LNCaP clone FGC (cell line): ENCODE results near the gene ASS1.

Experiments
- DNase-seq: peaks from one replicate; pipeline ENCODE4 v3.0.0-alpha.2; 2011; ENCODE audit warnings: low read depth
- H3K4me3 ChIP-seq: 2 replicates; pipeline ENCODE4 v1.5.1; 2011; ENCODE audit warnings: mild to moderate bottlenecking, low read depth, low read length, control low read depth
- TF ChIP-seq, protein P1 (sequence below): IDR thresholded peaks from 2 replicates; pipeline ENCODE4 v1.5.1; 2012; ENCODE audit warnings: mild to moderate bottlenecking; ENCODE audit not compliant: control insufficient read depth, insufficient read depth; ENCODE audit errors: extremely low read depth

The ASS1 gene

DNA sequence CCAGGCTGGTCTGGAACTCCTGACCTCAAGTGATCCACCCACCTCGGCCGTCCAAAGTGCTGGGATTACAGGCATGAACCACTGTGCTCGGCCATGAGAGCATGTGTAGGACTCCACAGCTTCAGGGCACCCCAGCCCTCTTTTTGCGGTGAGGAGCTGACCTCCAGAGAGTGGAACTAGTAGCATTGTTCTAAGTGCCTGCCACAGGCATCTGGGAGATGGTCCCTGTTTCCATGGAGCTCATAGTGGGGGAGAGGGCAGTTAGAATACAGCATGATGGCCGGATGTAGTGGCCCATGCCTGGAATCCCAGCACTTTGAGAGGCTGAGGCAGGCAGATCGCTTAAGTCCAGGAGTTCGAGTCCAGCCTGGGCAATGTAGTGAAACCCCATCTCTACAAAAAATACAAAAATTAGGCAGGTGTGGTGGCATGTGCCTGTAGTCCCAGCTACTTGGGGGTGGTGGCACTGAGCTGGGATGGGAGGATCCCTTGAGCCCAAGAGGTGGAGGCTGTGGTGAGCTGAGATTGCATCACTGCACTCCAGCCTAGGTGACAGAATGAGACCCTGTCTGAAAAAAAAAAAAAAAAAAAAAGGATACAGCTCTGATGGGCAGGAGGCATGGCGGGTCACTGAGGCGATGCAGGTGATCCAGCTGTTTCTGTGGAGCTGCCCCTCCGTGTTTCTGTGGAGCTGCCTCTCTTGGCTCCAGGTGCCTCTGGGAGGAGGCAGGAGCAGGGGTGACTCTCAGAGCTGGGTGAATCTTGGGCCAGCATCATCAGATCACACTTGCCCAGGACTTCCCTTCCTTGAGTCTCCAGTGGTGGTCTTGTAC, 4.2 kb downstream of the ASS1 start:
- no peak for DNase-seq
- H3K4me3 ChIP-seq: no peak overlapping the region
- TF ChIP-seq, protein P1, sequence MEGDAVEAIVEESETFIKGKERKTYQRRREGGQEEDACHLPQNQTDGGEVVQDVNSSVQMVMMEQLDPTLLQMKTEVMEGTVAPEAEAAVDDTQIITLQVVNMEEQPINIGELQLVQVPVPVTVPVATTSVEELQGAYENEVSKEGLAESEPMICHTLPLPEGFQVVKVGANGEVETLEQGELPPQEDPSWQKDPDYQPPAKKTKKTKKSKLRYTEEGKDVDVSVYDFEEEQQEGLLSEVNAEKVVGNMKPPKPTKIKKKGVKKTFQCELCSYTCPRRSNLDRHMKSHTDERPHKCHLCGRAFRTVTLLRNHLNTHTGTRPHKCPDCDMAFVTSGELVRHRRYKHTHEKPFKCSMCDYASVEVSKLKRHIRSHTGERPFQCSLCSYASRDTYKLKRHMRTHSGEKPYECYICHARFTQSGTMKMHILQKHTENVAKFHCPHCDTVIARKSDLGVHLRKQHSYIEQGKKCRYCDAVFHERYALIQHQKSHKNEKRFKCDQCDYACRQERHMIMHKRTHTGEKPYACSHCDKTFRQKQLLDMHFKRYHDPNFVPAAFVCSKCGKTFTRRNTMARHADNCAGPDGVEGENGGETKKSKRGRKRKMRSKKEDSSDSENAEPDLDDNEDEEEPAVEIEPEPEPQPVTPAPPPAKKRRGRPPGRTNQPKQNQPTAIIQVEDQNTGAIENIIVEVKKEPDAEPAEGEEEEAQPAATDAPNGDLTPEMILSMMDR: no peak

DNA sequence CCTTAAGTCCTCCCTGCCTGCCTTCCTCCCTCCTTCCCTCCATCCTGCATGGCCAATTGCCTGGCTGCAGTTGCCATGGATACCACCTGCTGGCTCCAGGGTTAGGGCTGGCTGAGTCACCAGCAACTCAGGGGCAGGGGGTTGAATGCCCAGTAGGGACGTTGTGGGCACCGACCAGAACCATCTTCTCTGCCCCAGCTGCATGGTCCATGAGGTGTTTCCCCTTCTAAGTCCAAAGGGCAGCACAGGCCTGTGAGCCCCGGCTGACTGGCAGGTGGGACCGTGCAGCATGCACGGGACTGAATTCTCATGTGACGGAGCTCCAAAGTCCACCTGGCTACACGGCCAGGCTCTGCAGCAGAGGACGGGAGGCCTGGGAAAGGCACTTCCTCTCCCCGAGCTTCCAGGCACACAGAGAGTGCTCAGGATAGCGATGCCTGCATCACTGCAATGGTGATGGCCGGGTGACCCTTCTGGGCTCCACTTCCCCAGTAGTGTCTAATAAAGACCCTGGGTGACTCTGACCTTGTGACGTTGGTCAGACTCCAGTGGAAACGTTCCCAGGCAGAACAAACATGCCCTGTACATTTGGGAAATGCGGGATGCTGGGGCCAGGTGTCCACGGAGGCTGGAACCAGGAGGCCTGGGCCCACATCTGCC, 5.7 kb downstream of the ASS1 start:
- H3K4me3 ChIP-seq: no peak overlapping the region
- no peak for DNase-seq
- TF ChIP-seq, protein P1: no peak

DNA sequence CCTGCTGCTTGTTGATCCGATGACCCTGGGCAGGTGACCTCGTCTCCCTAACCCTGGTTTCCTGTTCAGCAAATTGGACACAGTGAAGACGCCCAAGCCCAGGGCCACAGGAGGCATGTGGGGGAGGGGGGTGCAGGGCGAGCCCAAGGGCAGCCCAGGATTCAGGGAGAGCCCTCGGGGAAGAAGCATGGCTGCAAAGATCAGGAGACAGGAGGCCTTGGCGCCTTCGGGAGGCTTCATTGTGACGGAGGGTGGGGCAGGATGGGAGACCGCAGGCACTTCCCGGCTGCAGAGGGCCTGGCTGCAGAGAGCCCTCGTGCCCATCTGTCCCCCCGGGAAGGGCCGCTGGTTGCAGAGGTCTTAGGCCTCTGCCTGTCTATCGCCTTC, 6.2 kb downstream of the ASS1 start:
- no peak for DNase-seq
- TF ChIP-seq, protein P1: no peak
- H3K4me3 ChIP-seq: no peak overlapping the region

DNA sequence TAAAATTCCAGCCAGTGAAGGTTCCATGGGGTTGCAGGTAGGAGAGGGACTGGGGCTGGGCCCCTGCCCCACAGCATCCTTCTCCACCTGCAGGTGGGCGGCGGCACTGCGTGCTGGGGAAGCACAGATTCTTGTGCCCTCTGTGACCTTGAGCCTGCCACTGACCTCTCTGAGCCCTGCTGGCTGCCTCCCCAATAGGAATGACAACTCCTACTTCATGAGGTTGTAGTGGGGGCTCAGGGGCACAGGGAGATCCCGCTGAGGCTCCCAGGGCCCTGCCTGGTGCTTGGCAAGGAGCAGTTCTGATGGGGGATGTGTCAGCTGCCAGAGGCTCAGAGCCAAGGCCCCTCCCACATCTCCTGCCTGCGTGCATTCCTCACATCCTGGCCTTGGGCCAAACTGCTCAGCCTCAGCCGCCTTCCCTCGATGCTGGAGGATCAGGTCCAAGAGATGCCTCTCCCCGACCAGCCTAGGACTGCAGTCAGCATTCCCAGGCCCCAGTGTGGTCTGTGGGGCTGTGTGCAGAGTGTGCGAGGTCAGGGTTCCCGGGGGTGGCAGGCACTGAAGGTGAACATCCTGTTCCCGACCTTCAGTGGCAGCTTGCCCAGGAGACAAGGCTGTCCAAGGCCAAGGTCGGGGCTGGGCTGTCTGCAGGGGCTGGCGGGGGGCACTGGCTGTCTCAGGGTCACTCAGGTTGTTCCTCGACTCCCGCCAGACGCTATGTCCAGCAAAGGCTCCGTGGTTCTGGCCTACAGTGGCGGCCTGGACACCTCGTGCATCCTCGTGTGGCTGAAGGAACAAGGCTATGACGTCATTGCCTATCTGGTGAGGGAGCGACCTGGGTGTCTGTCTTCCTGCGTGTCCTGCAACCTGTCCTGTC, 7.0 kb downstream of the ASS1 start:
- DNase-seq: peak; percentile 62
- no peak overlapping the region for H3K4me3 ChIP-seq
- TF ChIP-seq, protein P1: peak; percentile 35

DNA sequence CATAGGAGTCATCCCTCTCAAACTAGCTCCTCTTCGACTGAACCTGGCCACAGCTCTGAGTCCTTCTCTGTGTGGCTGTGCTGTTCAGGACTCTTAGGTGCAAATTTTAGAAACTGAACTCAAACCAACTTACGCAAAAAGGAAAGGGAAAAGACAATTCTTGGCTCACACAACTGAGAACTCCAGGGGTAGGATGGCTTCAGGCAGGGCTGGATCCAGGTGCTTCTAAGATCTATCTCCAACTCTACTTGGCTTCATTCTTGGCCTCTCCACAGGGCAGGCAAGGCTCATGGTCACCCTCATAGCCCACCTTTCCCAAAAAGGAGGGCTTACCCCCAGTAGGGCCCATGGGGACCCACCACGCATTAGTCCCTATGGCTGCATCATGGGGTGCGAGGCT, 8.1 kb downstream of the ASS1 start:
- TF ChIP-seq, protein P1: no peak
- no peak for DNase-seq
- H3K4me3 ChIP-seq: no peak overlapping the region

GRCh38 chr9:130453487-130453886, 8.7 kb downstream of the ASS1 start:
- no peak overlapping the region for H3K4me3 ChIP-seq
- DNase-seq: no peak
- TF ChIP-seq, protein P1: no peak
